ENCODE results near the gene TBR1.

The TBR1 gene

GRCh38 chr2:161415987-161416707, at the start of gene TBR1:
Gene TBR1 (plus strand): TSS chr2:161416297. CDS start chr2:161416411, 114 bp downstream.
- DNase-seq = no peak

DNA sequence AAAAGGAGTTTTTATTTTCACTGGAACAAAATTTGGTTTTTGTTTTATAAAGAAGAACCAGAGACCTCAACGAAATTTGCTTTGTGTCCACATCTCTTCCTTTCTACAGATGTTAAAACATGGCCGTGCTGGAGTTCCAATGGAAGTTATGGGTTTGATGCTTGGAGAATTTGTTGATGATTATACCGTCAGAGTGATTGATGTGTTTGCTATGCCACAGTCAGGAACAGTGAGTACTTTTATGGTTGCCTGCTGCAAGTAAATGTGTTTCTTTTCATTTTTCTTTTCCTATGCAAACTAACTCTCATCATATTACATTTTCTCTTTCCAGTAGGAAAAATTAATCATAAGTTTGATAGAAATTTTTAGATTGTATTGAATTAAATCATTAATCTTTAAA, 48.4 kb upstream of the TBR1 start:
- DNase-seq = no peak

GRCh38 chr2:161369311-161369710, 46.8 kb upstream of the TBR1 start:
- DNase-seq = no peak

GRCh38 chr2:161370981-161371380, 45.1 kb upstream of the TBR1 start:
- DNase-seq = no peak

GRCh38 chr2:161371869-161372268, 44.2 kb upstream of the TBR1 start:
- no peak for DNase-seq

- DNase-seq = no peak
Observed at GRCh38 chr2:161373942-161374341, 42.2 kb upstream of the TBR1 start.

GRCh38 chr2:161374446-161374845, 41.7 kb upstream of the TBR1 start:
- no peak for DNase-seq

GRCh38 chr2:161379740-161380139, 36.4 kb upstream of the TBR1 start:
- DNase-seq = no peak

DNA sequence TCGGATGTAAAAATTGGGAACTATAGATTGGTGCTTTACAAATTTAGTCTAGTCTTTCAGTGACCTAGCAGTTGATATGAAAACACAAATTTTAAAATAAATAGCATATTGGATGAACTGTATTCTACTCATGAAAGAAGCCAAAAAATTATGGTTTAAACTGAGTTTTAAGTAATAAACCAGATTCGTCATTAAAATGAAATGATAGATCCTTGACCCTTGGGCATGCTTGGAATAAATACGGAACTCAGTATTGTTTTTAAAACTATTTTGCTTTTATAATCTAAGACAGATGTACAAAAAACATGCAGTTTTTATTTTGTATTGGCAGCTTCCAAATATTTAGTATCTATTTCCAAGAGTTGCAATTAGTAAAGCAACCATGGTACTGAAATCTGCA, 34.6 kb upstream of the TBR1 start:
- DNase-seq = no peak

DNA sequence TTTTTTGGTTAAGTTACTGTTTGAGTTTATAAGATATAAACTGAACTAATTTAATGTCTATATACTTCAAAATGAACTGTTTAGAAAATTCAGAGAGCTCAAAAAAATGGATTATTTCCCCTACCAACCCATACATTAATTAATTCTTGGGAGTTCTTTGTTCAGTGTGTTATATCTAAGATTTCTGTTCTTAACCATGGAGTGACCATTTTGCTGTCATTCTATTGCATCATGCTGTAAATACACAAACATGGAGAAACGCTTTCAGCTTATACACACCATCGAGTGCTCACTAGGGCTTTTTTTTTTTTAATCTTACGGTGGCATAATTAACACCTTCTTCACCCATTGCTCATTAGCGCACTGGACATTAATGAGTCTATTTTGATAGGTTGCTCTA, 33.4 kb upstream of the TBR1 start:
- DNase-seq = no peak

- DNase-seq = no peak
Observed at GRCh38 chr2:161384864-161385263, 31.2 kb upstream of the TBR1 start.

DNA sequence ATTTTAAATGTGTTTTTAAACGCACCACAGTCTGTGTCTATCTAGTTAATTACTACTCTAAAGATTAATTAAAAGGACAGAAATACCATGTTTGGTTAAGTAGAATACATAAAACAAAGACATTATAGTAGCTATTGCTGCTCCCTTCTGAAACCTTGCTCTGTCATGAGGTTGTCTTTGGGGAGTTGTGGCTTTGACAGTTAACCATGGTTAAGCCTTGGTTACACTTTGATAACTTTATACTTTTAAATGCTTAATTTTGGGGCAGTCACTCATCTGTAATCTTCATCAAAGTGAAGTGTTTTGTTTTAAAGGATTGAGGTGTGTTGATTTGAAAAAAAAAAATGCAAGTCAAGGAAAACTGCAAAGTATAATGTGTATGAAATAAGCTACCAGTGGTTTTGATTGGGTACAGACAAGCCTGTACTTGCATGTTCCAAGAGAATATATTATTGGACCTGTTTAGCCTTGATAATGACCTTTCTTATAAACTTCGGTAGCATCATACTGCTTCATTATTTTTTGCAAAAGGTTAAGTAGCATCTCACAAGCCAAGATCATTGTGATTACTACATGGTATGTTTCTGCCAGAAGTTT, 29.8 kb upstream of the TBR1 start:
- DNase-seq = no peak

- no peak for DNase-seq
Observed at GRCh38 chr2:161388146-161388779, 27.8 kb upstream of the TBR1 start.

GRCh38 chr2:161391737-161392506, 24.2 kb upstream of the TBR1 start:
- DNase-seq = no peak

GRCh38 chr2:161400076-161400475, 16.0 kb upstream of the TBR1 start:
- no peak for DNase-seq

GRCh38 chr2:161402297-161402696, 13.8 kb upstream of the TBR1 start:
- no peak for DNase-seq

DNA sequence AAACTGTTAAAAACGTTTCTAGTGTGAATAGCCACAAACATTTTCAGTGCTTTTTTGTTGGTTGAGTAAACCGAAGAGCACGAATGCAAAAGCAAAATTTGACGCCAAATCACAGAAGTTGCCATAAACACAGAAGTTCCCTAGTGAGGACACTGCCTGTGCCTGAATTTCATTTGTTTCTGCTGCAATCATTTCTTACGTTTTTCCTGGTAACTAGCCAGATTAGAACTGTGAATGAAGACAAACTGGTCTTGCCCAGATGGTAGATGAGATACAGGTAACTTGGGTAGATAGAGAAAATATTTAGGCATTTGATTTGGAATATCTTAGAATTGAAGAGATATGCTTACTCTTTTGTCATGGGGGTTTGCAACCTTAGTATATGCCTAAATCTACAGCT, 9.8 kb upstream of the TBR1 start:
- no peak for DNase-seq

- no peak for DNase-seq
Observed at GRCh38 chr2:161407597-161407996, 8.5 kb upstream of the TBR1 start.

- no peak for DNase-seq
Observed at GRCh38 chr2:161409308-161409907, 6.7 kb upstream of the TBR1 start.

DNA sequence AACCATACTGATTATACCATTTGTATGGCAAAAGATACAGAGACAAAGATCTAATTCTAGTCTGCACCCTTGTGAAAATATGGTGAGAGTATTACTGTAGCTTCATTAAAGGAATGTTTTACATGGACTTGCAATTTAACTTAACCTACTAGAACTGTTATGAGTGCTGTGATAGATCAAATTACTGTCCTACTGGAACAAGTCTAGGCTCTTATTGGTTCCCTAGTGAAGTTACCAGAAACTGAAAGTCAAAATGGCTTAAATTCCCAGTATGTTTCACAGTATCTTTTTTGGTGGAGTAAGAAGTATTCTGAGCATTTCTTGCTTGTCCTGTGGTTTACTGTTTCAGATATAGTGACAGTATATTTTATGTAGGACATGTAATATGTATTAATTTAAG, 3.8 kb upstream of the TBR1 start:
- no peak for DNase-seq

DNA sequence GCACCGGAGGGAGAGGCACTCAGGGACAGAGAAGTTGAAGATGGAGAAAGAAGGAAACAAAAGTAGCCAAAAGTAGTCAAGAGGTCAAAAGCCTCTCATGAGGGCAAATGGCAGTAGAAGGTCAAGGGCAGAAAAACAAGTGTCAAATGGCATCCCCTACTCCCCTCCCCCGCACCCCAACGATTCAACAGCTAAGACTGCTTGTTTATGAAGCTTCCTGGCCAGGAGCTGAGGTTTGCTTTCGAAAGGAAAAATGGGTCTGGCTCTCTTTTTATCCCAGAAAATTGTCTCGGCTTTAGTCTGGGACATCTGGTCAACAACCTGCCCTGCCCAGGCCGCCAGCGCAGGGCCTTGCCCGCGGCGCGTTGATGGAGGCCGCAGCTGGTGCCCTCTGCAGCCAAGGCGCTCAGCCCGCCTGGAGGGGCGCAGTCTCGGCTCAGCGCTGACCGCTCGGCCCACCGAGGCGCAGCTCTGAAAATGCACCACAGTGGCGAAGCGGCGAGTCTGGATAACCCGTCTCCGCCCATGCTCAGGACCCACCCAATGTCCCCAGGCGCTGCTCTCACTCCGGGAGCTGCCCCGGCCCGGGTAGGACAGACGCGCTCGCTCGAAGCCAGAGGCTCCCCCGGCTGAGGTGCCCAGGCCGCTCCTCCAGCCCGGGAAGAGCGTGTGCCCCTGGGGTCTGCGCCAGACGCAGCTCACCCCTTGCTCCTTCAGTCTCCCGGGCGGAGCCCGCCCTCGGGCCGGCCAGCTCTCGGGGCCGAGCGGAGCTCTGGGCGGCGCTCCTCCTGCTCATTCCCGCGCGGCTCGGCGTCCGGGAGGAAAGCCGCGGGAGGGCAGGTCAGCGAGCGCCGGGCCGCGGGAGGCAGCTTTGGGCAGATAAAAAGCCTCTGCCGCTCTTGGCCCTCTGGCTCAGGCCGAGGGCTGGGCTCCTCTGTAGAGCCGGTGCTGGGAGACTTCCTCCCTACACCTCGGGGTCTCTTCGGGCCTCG, 1.8 kb upstream of the TBR1 start:
- no peak for DNase-seq

Measured in activated naive CD4-positive, alpha-beta T cell (primary cell).